Neuron (in vitro differentiated cells): ENCODE data around the gene PCSK5.
"Not testable (repeated sequence)": the region's sequence is repeated elsewhere in the genome, so short reads cannot be mapped to it uniquely, and the experiment has no call there.

ENCODE experiments used
- H2AFZ ChIP-seq: one replicate; pipeline ENCODE4 v1.6.1; 2013; ENCODE audit warnings: low read depth, mild to moderate bottlenecking, inconsistent platforms, low read length, moderate library complexity
- H3K27me3 ChIP-seq: one replicate; pipeline ENCODE4 v1.6.1; 2013; ENCODE audit warnings: low read length; ENCODE audit not compliant: insufficient read depth
- H3K36me3 ChIP-seq: one replicate; pipeline ENCODE4 v1.6.1; 2013; ENCODE audit warnings: low read length; ENCODE audit not compliant: insufficient read depth
- H3K4me1 ChIP-seq: one replicate; pipeline ENCODE4 v1.6.1; 2013; ENCODE audit warnings: low read length; ENCODE audit not compliant: insufficient read depth
- H3K4me3 ChIP-seq: 2 replicates; pipeline ENCODE4 v1.5.1; 2013; ENCODE audit warnings: mild to moderate bottlenecking, low read length, moderate library complexity
- H3K9me3 ChIP-seq: one replicate; pipeline ENCODE4 v1.6.1; 2013; ENCODE audit warnings: low read length

The PCSK5 gene

DNA sequence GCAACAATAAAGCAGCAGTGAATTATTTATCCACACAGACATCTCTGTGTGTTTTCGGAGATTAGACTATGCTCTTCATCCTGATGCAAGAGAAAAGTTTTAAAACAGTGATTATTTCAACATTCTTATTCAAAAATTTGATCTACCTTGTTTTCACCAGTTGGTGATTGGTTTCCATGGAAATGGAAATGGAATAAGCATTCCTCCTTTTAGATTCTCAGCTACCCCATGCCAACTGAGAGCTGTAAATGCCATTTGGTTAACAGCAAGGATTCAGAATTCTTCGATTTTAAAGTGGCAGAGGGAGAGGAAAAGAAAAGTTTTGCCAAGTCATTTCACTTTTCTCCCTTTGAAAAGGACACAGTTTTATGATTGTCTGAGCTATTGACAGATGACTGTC, 154.7 kb downstream of the PCSK5 start:
- Histone ChIP-seq H2AFZ (peak overlapping the region; percentile 23), H3K4me1 (peaks cover 5% of the 10 kb centered on the region), H3K4me3 (no peak overlapping the region), H3K9me3 (no peaks in the 10 kb centered on the region), H3K27me3 (no peaks in the 10 kb centered on the region), H3K36me3 (no peaks in the 10 kb centered on the region)

DNA sequence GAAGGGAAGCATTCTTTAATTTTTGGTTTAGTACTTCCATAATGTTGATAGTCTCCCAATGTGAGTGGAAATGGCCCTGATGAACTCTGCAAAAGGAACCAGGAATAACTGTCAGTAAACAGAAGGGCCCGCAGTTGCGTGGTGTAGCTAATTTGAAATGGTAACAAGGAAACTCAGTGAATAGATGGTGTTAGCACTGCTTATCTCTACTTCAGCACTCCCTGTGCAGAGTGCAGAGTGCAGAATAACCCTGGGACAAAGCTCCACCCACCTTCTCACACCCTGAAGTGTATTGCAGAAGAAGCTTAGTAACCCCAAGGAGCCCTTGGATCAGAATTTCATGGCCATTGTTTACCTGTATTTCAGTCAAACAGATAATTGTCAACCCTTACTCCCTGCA, 158.9 kb downstream of the PCSK5 start:
- no peak overlapping the region for H3K4me3 ChIP-seq
- H2AFZ ChIP-seq: no peak overlapping the region
- peaks cover 5% of the 10 kb centered on the region for H3K4me1 ChIP-seq
- no peaks in the 10 kb centered on the region for H3K9me3 ChIP-seq
- no peaks in the 10 kb centered on the region for H3K27me3 ChIP-seq
- H3K36me3 ChIP-seq: no peaks in the 10 kb centered on the region

- Histone ChIP-seq H3K4me3 (no peak overlapping the region), H3K27me3 (no peaks in the 10 kb centered on the region), H2AFZ (no peak overlapping the region), H3K4me1 (no peaks in the 10 kb centered on the region), H3K9me3 (no peaks in the 10 kb centered on the region), H3K36me3 (no peaks in the 10 kb centered on the region)
Observed at GRCh38 chr9:76067696-76068095, 177.2 kb downstream of the PCSK5 start.

DNA sequence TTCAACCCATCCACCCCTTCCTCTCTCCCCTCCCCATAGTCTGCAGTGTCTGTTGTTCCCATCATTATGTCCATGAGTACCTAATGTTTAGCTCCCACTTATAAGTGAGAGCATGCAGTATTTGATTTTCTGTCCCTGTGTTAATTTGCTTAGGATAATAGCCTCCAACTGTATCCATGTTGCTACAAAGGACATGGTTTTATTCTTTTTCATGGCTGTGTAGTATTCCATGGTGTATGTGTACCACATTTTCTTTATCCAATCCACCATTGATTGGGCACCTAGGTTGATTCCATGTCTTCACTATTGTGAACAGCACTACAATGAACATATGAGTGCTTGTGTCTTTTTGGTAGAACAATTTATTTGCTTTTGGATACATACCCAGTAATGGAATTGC, 187.1 kb downstream of the PCSK5 start:
- Histone ChIP-seq H3K27me3 (no peaks in the 10 kb centered on the region), H3K4me3 (no peak overlapping the region), H3K9me3 (no peaks in the 10 kb centered on the region), H3K4me1 (no peaks in the 10 kb centered on the region), H2AFZ (no peak overlapping the region), H3K36me3 (no peaks in the 10 kb centered on the region)

- H3K27me3 ChIP-seq, H3K4me3 ChIP-seq, H3K36me3 ChIP-seq, H3K9me3 ChIP-seq, H3K4me1 ChIP-seq, H2AFZ ChIP-seq: not testable (repeated sequence)
Observed at GRCh38 chr9:76081281-76081680, 190.8 kb downstream of the PCSK5 start.

DNA sequence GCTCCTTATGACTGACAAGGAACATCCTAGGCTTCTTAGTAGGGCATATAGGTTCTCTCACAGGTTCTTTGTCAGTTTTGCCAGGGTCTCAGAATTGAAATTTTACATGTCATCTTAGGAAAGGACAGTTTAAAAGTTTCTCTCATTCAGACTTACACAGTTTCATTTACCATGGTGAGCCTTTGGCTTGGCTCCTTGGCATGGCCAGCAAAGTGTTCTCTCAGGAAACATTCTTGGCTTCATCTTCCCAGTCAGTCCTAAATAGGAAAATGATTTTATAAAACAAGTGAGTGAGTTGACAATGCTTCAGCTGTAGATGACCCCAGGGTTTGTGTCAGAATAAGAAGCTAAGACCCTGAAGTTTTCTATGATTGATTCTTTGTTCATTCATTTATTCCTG, 191.6 kb downstream of the PCSK5 start:
- no peaks in the 10 kb centered on the region for H3K27me3 ChIP-seq
- no peak overlapping the region for H3K4me3 ChIP-seq
- no peaks in the 10 kb centered on the region for H3K4me1 ChIP-seq
- H2AFZ ChIP-seq: no peak overlapping the region
- no peaks in the 10 kb centered on the region for H3K9me3 ChIP-seq
- no peaks in the 10 kb centered on the region for H3K36me3 ChIP-seq

GRCh38 chr9:76085596-76085995, 195.1 kb downstream of the PCSK5 start:
- Histone ChIP-seq H2AFZ (no peak overlapping the region), H3K4me3 (no peak overlapping the region), H3K4me1 (no peaks in the 10 kb centered on the region), H3K9me3 (no peaks in the 10 kb centered on the region), H3K27me3 (no peaks in the 10 kb centered on the region), H3K36me3 (no peaks in the 10 kb centered on the region)

DNA sequence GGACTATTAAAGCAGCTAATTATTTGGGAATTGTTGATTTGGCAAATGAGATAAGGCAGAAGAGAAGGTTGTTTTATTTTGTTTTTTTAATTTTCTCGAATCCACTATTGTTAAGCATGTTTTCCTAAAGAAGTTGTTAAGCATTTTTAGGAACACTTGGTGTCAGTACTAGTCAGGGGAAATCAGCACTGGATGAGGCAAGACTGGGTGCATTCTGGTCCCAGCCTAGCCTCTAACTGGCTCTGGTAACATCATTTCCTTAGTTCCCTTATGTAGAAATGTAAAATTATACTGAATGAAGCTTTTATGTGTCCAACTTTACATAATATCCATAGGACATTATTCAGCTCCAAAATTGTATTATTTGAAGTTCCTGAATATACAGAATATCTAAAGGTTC, 196.1 kb downstream of the PCSK5 start:
- no peak overlapping the region for H2AFZ ChIP-seq
- H3K4me3 ChIP-seq: no peak overlapping the region
- no peaks in the 10 kb centered on the region for H3K9me3 ChIP-seq
- no peaks in the 10 kb centered on the region for H3K4me1 ChIP-seq
- H3K36me3 ChIP-seq: no peaks in the 10 kb centered on the region
- H3K27me3 ChIP-seq: no peaks in the 10 kb centered on the region

DNA sequence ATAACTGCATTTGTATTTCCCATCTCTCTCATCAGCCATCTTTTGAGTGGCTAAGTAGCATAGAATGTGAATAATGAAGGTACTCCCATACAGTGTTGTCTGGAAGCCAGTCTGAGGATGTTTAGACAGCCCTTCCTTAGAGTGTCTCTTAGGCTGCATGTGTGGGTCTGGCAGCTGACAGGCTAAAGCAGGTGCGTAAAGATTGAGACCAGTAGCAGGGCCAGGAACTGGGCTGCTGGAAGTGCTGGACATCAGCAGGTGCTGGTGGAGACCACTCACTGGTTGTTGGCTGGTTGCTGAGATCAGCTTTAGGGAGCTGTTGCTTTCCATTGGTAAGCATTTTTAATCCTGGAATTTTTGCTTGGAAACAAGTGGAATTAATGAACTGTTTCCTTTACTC, 197.5 kb downstream of the PCSK5 start:
- H3K9me3 ChIP-seq: peaks cover 1% of the 10 kb centered on the region
- no peaks in the 10 kb centered on the region for H3K27me3 ChIP-seq

GRCh38 chr9:76090330-76090729, 199.9 kb downstream of the PCSK5 start:
- no peak overlapping the region for H3K4me3 ChIP-seq
- H3K36me3 ChIP-seq: no peaks in the 10 kb centered on the region
- no peak overlapping the region for H2AFZ ChIP-seq
- no peaks in the 10 kb centered on the region for H3K4me1 ChIP-seq
- peaks cover 1% of the 10 kb centered on the region for H3K9me3 ChIP-seq
- H3K27me3 ChIP-seq: no peaks in the 10 kb centered on the region

More for the DNA sequence above, 197.5 kb downstream of the PCSK5 start:
- no peak overlapping the region for H3K4me3 ChIP-seq
- H2AFZ ChIP-seq: no peak overlapping the region
- no peaks in the 10 kb centered on the region for H3K4me1 ChIP-seq
- H3K36me3 ChIP-seq: no peaks in the 10 kb centered on the region

- peaks cover 1% of the 10 kb centered on the region for H3K9me3 ChIP-seq
- no peaks in the 10 kb centered on the region for H3K4me1 ChIP-seq
- H3K4me3 ChIP-seq: no peak overlapping the region
- no peaks in the 10 kb centered on the region for H3K36me3 ChIP-seq
- H3K27me3 ChIP-seq: no peaks in the 10 kb centered on the region
- no peak overlapping the region for H2AFZ ChIP-seq
Observed at GRCh38 chr9:76090909-76091308, 200.4 kb downstream of the PCSK5 start.

DNA sequence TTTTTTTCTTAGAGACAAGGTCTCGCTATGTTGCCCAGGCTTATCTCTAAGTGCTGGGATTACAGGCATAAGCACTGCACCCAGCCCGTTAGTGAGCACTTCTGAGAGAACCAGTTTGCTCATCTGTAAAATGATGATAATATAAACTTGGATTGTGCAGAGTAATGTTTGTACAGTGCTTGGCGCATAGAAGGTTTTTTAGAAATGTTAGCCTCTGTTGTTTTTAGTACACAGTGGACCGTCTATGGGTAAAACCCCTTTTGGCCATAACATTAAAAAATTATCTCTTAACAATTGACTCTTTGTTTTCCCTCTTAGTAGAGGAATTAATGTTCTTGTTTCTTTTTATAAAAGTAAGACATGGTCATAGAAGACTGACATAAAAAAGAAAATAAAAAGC, 202.1 kb downstream of the PCSK5 start:
- Histone ChIP-seq H3K4me3 (no peak overlapping the region), H3K27me3 (no peaks in the 10 kb centered on the region), H2AFZ (no peak overlapping the region), H3K36me3 (no peaks in the 10 kb centered on the region), H3K4me1 (no peaks in the 10 kb centered on the region), H3K9me3 (peaks cover 1% of the 10 kb centered on the region)

DNA sequence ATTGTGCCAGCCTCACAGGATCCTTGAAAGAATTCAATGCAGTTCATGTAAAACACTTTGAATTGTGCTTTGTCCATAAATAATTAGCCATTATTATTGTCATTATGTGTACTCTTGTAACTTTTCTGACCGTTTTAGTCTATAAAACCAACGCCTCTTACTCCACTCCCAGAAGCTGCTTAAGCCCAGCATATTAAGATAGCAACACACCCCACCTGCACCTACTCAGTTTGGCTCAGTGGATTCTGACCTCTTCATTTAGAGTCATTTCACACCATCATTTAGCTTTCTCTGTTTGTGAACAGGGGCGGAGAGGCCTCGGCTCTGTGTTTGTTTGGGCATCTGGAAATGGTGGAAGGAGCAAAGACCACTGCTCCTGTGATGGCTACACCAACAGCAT, 205.1 kb downstream of the PCSK5 start:
- H3K4me1 ChIP-seq: peaks cover 3% of the 10 kb centered on the region
- no peak overlapping the region for H2AFZ ChIP-seq
- H3K9me3 ChIP-seq: peaks cover 1% of the 10 kb centered on the region
- H3K27me3 ChIP-seq: no peaks in the 10 kb centered on the region
- no peak overlapping the region for H3K4me3 ChIP-seq
- H3K36me3 ChIP-seq: no peaks in the 10 kb centered on the region

DNA sequence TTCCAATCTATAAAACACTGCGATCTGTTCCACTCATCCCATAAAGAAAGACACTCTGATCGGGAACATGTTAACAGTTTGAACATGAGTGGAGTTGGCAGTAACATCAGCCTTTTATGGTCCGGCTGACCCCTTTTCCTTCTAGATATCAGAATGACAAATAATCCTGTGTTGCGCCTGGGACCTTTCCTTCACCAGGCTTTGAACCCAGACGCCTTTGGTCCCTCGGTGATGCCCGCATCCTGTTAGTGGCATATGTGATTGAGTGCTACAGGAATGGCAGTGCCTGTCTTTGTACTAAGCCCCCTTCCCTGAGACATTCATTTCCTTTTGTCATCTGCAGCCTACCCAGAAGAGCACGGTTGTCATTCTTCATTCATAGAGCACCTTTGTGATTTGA, 209.0 kb downstream of the PCSK5 start:
- Histone ChIP-seq H3K36me3 (no peaks in the 10 kb centered on the region), H3K4me3 (no peak overlapping the region), H3K27me3 (no peaks in the 10 kb centered on the region), H3K9me3 (no peaks in the 10 kb centered on the region), H2AFZ (no peak overlapping the region), H3K4me1 (peaks cover 6% of the 10 kb centered on the region)
